K562 treated with DMSO at 1 percent for 24 hours (cell line): Measurements from ENCODE around the gene RCCD1. TPM values are rescaled to one million over a fixed set of nuclear protein-coding genes. Genes with fewer than 3 reads are reported as not detected.

Source experiments
- total RNA-seq: library from RNA; unstranded; fragments of 300-600 nt; gene quantifications from 2 replicates; pipeline ENCODE4 v1.2.3, GENCODE V29; 2022; ENCODE audit warnings: low read depth; ENCODE audit not compliant: insufficient read depth

RCCD1 gene
- total RNA-seq: 42.8 and 47.4 TPM in 2 replicates

GRCh38 chr15:90954712-90955623 lies at the start of gene RCCD1:
Gene RCCD1 (plus strand): TSS chr15:90954884. CDS start chr15:90956735, 1,851 bp downstream.

GRCh38 chr15:90931828-90932659 lies 22.6 kb upstream of the RCCD1 start, which contains the start of gene HDDC3:
Gene HDDC3 (minus strand): TSS chr15:90932549. CDS start chr15:90932540, 9 bp downstream.

GRCh38 chr15:90934949-90935751 lies 19.5 kb upstream of the RCCD1 start, which contains the start of gene UNC45A:
Gene UNC45A (plus strand): TSS chr15:90935285. CDS start chr15:90935325, 40 bp downstream.

GRCh38 chr15:90994417-90995311 lies 40.0 kb downstream of the RCCD1 start, which contains the start of gene PRC1:
Gene PRC1 (minus strand): TSS chr15:90994535. CDS start chr15:90994417, 118 bp downstream.

Other genes starting within 250 kb of the RCCD1 start
- gene BLM, start 237.5 kb upstream of the RCCD1 start, total RNA-seq: 15.7 and 16.5 TPM in 2 replicates
- 122 and 128 TPM in 2 replicates for gene FURIN, start 86.3 kb upstream of the RCCD1 start, total RNA-seq
- gene FES, start 70.4 kb upstream of the RCCD1 start, total RNA-seq: 5.5 and 5.7 TPM in 2 replicates
- gene MAN2A2, start 51.6 kb upstream of the RCCD1 start, total RNA-seq: 88.4 and 96.7 TPM in 2 replicates
- 25.5 and 26.9 TPM in 2 replicates for gene HDDC3, start 22.3 kb upstream of the RCCD1 start, total RNA-seq
- 92.9 and 101 TPM in 2 replicates for gene UNC45A, start 19.6 kb upstream of the RCCD1 start, total RNA-seq
- gene PRC1, start 39.7 kb downstream of the RCCD1 start, total RNA-seq: 141 and 143 TPM in 2 replicates
- 20.4 and 23.3 TPM in 2 replicates for gene VPS33B, start 67.7 kb downstream of the RCCD1 start, total RNA-seq
- gene SV2B, start 145.4 kb downstream of the RCCD1 start, total RNA-seq: 0.21 and 0.29 TPM in 2 replicates